ENCODE measurements around the gene OSM. TPM values are rescaled to one million over a fixed set of nuclear protein-coding genes. Genes with fewer than 3 reads are reported as not detected.
A peak's percentile ranks its signal among the peaks of the same experiment; 100 is the strongest.

The OSM gene
- total RNA-seq, 3 donors from 2014 or later, result 0.41 to 1.0 TPM; not detected in 1

GRCh38 chr22:30289141-30289979 is 22.7 kb upstream of the OSM start, which contains the start of gene CASTOR1:
Gene CASTOR1 (minus strand): TSS chr22:30289505. CDS start chr22:30289497, 8 bp downstream.
- intact Hi-C loops (cut with DNase I, micrococcal nuclease), result loop anchor here (5.0 to 10.0 kb wide), 2 partner anchors 55 to 182 kb away; no protein-coding TSS in a partner anchor
- H3K4me3 ChIP-seq, result peak within 1 kb of the TSS; percentile 59
- ATAC-seq (peak; percentile 87), DNase-seq (peak; percentile 94 to 99 (median 98))
- peaks cover 20% of the 10 kb centered on the region for H3K4me1 ChIP-seq (ENCODE audit: low read depth)
- H3K36me3 ChIP-seq (ENCODE audit: low read depth), result peaks cover 5% of the 10 kb centered on the region
- no peak for TF ChIP-seq CTCF (IDR thresholded peaks at IDR 0.05)
- no peaks in the 10 kb centered on the region for H3K9me3 ChIP-seq

DNA sequence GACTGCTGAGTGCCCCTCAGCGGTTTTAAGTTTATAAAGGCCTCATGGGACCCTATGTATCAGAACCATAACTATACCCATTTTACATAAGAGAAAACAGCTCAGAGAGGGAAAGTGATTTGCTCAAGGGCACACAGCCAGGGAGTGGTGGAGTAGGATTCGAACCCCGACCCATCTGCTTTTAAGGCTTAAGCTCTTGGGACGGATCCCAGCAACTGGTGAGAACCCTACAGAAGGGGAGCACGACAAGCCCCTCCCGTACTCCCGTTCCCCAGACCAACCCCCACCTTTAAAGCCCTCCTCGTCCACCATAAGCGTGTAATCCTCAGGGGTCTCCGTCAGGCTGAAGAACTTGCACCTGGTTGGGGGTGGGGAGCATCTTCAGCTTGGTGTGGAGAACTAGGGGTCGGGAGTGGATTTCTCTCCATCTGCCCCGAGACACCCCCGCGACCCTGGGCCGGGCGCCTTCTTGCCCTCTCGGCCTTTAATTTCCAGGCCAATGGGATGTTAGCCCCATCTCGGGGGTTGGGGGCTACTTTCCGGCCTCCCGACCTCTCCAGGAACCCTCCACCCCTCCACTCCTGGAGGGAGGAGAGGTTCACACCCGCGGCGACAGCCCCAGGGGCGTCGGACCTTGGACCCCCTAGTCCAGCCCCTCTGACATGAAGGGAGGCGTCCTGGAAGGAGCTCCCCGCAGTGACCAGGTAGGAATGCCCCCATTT is 21.9 kb upstream of the OSM start:
- Histone ChIP-seq H3K36me3 (ENCODE audit: low read depth) (peaks cover 2% of the 10 kb centered on the region), H3K9me3 (no peaks in the 10 kb centered on the region), H3K4me3 (peak overlapping the region; percentile 59), H3K4me1 (ENCODE audit: low read depth) (peaks cover 20% of the 10 kb centered on the region)
- peak in 1 of 3 donors; percentile 57 for DNase-seq
- no peak for TF ChIP-seq CTCF (IDR thresholded peaks at IDR 0.05)
- ATAC-seq, result no peak
- intact Hi-C loops (cut with DNase I, micrococcal nuclease), result loop anchor here (5.0 to 10.0 kb wide), 2 partner anchors 56 to 181 kb away; no protein-coding TSS in a partner anchor

DNA sequence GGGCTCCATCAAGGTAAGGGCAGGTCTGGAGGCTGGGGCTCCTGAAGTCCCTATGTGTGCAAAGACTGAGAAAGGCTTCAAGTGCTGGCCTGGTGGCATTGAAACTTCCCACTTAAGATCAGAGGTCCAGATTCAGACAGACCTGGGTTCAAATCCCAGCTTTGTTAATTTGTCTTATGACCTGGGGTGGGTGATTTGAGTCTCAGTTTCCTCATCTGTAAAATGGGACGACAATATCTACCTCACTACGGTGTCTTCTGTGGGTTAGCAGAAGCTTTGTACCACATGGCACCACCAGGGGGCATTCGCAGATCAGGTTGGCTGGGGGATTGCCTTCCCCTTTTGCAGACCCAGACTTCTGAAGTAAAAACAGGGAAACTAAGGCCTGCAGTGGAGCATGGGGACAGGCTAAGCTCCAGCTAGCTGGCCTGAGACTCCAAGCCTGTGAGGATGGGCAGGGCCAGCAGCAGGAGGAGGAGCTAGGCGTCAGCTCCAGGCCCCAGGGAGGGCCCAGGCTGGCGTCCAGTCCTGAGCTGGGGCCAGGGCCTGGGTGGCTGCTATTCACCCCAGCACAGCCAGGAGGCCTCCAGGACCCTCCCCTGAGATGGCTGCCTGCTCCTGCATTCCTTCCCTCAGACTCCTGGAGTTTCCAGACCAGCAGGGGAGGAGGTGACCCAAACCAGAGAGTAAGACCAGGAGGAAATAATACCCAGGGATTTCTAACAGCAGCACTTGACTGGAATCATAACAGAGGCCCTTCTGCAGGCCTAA is 21.2 kb upstream of the OSM start:
- peak; percentile 54 for TF ChIP-seq CTCF (IDR thresholded peaks at IDR 0.05)
- intact Hi-C loops (cut with DNase I, micrococcal nuclease), result loop anchor here (5.0 to 10.0 kb wide), 2 partner anchors 57 to 181 kb away; no protein-coding TSS in a partner anchor
- DNase-seq (peak; percentile 86 to 93 (median 86)), ATAC-seq (peak; percentile 58)
- Histone ChIP-seq H3K4me3 (no peak overlapping the region), H3K4me1 (ENCODE audit: low read depth) (peaks cover 20% of the 10 kb centered on the region), H3K36me3 (ENCODE audit: low read depth) (no peaks in the 10 kb centered on the region), H3K9me3 (no peaks in the 10 kb centered on the region)

DNA sequence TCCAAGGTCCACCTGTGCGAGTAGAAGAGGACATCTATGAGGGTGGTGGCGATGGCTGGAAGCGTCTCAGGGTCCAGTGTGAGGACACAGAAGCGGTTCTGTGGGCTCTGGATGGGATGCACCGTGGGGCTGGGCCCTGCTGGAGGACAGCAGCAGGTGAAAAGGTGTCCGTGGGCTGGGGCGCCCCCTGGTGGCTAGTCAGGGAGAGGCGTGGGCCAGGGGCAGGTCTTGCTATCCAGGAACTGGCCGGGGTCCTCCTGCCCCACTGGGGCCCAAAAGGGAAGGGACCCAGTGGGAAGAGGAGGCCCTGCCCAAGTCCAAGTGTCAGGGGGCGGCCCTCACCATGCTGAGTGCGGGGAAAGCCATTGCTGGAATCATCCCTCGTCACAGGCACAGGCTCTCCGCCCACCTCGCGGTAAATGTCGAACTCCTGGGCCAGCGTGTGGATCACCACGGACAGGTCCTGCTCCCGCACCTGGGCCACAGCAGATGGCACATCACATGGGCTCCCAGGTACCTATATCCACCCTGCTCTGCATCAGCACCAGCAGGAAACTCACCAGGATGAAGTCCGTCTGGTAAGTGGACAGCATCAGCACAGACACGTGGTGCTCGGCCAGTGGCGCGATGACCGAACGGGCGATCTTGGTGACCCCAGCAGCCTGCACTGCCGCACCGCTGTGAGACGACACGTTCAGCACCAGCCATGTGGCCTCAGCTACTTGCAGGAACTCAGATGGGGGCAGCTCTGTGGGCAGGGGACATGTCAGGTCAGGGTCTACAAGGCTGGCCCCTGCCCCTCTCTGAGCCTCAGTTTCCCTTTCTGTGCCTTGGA is 20.4 kb upstream of the OSM start:
- Histone ChIP-seq H3K4me3 (no peak overlapping the region), H3K36me3 (ENCODE audit: low read depth) (no peaks in the 10 kb centered on the region), H3K4me1 (ENCODE audit: low read depth) (peaks cover 20% of the 10 kb centered on the region), H3K9me3 (no peaks in the 10 kb centered on the region)
- intact Hi-C loops (cut with DNase I, micrococcal nuclease), result loop anchor here (5.0 to 10.0 kb wide), 2 partner anchors 58 to 180 kb away; no protein-coding TSS in a partner anchor
- ATAC-seq, result peak; percentile 42
- TF ChIP-seq CTCF (IDR thresholded peaks at IDR 0.05), result peak; percentile 71
- peak; percentile 86 to 88 (median 88) for DNase-seq
